ENCODE data around the gene OBP2B.

GRCh38 chr9:133204993-133205336 is 4.1 kb downstream of the OBP2B start:
- no peak for TF ChIP-seq MAX (IDR thresholded peaks at IDR 0.05; ENCODE audit: low read depth, low read length)
- TF ChIP-seq TAF1 (IDR thresholded peaks at IDR 0.05; ENCODE audit: borderline replicate concordance, low read depth, low read length), result no peak
- no peak for TF ChIP-seq POLR2A (IDR thresholded peaks at IDR 0.05; ENCODE audit: low read depth, low read length)
- no peak for TF ChIP-seq SREBF1 (IDR thresholded peaks at IDR 0.05; ENCODE audit: low read length)
- TF ChIP-seq POLR2AphosphoS5 (IDR thresholded peaks at IDR 0.05; ENCODE audit: low read length), result no peak
- TF ChIP-seq CREB1 (IDR thresholded peaks at IDR 0.05; ENCODE audit: low read depth), result no peak
- no peak for TF ChIP-seq ZNF687 (IDR thresholded peaks at IDR 0.05)
- TF ChIP-seq NRF1 (conservative IDR thresholded peaks at IDR 0.05; ENCODE audit: low read depth, low read length), result no peak
- TF ChIP-seq CTCF (IDR thresholded peaks at IDR 0.05 in 2 of 3, conservative IDR thresholded peaks at IDR 0.05 in 1 of 3; ENCODE audit: control insufficient read depth in 2 of 3, extremely low read depth in 1 of 3, insufficient read depth in 1 of 3, low read depth in 3 of 3, low read length in 3 of 3), result no peak
- TF ChIP-seq IRF3 (IDR thresholded peaks at IDR 0.05), result no peak

All from GM12878 (cell line).